GM12878 (cell line): ENCODE data around the gene ISLR. TPM values are rescaled to one million over a fixed set of nuclear protein-coding genes. Genes with fewer than 3 reads are reported as not detected.

Experiments
- polyA plus RNA-seq, 11 experiments: library from polyadenylated mRNA; depleted of rRNA in 4 of 11; unstranded in 6 of 11; stranded (reverse) in 5 of 11; fragments of >200 nt; fragmentation: Nextera tagmentation in 4 of 11; fragmentation: Illumina TruSeq in 1 of 11; extraction: Ambion mirVana in 4 of 11; extraction: Trizol in 1 of 11; gene quantifications; 1 replicate in 1 of 11; 2 replicates in 10 of 11; pipeline versions ENCODE4 v1.2.1 to v1.2.3, GENCODE V29; 2011 to 2016; ENCODE audit warnings: inconsistent platforms in 2 of 11, missing spikeins in 2 of 11, low read depth in 1 of 11
- small RNA-seq: library from RNA; depleted of rRNA; stranded (forward); fragments of <200 nt; gene quantifications from one replicate; pipeline ENCODE3, GENCODE V24; 2014
- total RNA-seq, 4 experiments: library from RNA; depleted of rRNA in 3 of 4; stranded (reverse); fragments of >200 nt in 3 of 4; fragmentation: Illumina TruSeq in 1 of 4; extraction: Trizol in 1 of 4; gene quantifications; 2 replicates each; pipeline versions ENCODE4 v1.2.1 to v1.2.3, GENCODE V29; 2013 to 2021

The ISLR gene
- total and polyA plus RNA-seq, 10 of the 15 experiments (the other 5 are each of a cell fraction or from before 2014, with no cell fraction given) = 0.03 to 1.8 (median 0.54) TPM

Small RNAs within 50 kb of the gene (small RNA-seq; reads per million reads assigned to genes)
- gene RF00017 = not detected

Other genes starting within 250 kb of the ISLR start
Only the 7 nearest of the 8 such genes appear.
- 12.0 and 12.2 TPM in 2 replicates for gene STOML1, start 181.4 kb upstream of the ISLR start, total RNA-seq (2014; rRNA removed)
- 4.6 TPM in 2 replicates for gene STOML1, start 181.4 kb upstream of the ISLR start, total RNA-seq (2014; rRNA removed; fragmentation: Illumina TruSeq; extraction: Trizol)
- 12.1 TPM in 2 replicates for gene STOML1, start 181.4 kb upstream of the ISLR start, total RNA-seq (2021)
- gene STOML1, start 181.4 kb upstream of the ISLR start, polyA plus RNA-seq (2011; rRNA removed) = 2.0 and 4.2 TPM in 2 replicates
- 1.7 and 3.2 TPM in 2 replicates for gene STOML1, start 181.4 kb upstream of the ISLR start, polyA plus RNA-seq (2014; fragmentation: Illumina TruSeq; extraction: Trizol)
- under 1 TPM; 0.14 to 0.46 TPM for gene STOML1, start 181.4 kb upstream of the ISLR start, polyA plus RNA-seq (2014; fragmentation: Nextera tagmentation; extraction: Ambion mirVana)
- 12.5 and 13.6 TPM in 2 replicates for gene STOML1, start 181.4 kb upstream of the ISLR start, polyA plus RNA-seq (2014; rRNA removed)
- gene STOML1, start 181.4 kb upstream of the ISLR start, polyA plus RNA-seq (2016; fragmentation: Nextera tagmentation; extraction: Ambion mirVana) = 10 to 100 TPM; 13.2 to 13.6 TPM
- gene PML, start 179.0 kb upstream of the ISLR start, total RNA-seq (2014; rRNA removed) = 28.4 and 28.9 TPM in 2 replicates
- gene PML, start 179.0 kb upstream of the ISLR start, total RNA-seq (2014; rRNA removed; fragmentation: Illumina TruSeq; extraction: Trizol) = 17.8 and 18.8 TPM in 2 replicates
- 91.5 and 95.5 TPM in 2 replicates for gene PML, start 179.0 kb upstream of the ISLR start, total RNA-seq (2021)
- 7.6 and 13.6 TPM in 2 replicates for gene PML, start 179.0 kb upstream of the ISLR start, polyA plus RNA-seq (2011; rRNA removed)
- gene PML, start 179.0 kb upstream of the ISLR start, polyA plus RNA-seq (2014; fragmentation: Illumina TruSeq; extraction: Trizol) = 15.0 and 32.7 TPM in 2 replicates
- gene PML, start 179.0 kb upstream of the ISLR start, polyA plus RNA-seq (2014; fragmentation: Nextera tagmentation; extraction: Ambion mirVana) = 10 to 100 TPM in 1 of 2 experiments, 1 to 10 TPM in 1; 8.5 to 14.2 TPM
- 34.2 and 45.3 TPM in 2 replicates for gene PML, start 179.0 kb upstream of the ISLR start, polyA plus RNA-seq (2014; rRNA removed)
- 10 to 100 TPM; 54.0 to 60.0 TPM for gene PML, start 179.0 kb upstream of the ISLR start, polyA plus RNA-seq (2016; fragmentation: Nextera tagmentation; extraction: Ambion mirVana)
- gene GOLGA6A, start 91.2 kb upstream of the ISLR start, total RNA-seq (2014; rRNA removed) = not detected in 2 replicates
- gene GOLGA6A, start 91.2 kb upstream of the ISLR start, total RNA-seq (2014; rRNA removed; fragmentation: Illumina TruSeq; extraction: Trizol) = not detected in 2 replicates
- gene GOLGA6A, start 91.2 kb upstream of the ISLR start, total RNA-seq (2021) = not detected in 2 replicates
- not detected in 2 replicates for gene GOLGA6A, start 91.2 kb upstream of the ISLR start, polyA plus RNA-seq (2011; rRNA removed)
- not detected in 2 replicates for gene GOLGA6A, start 91.2 kb upstream of the ISLR start, polyA plus RNA-seq (2014; fragmentation: Illumina TruSeq; extraction: Trizol)
- not detected for gene GOLGA6A, start 91.2 kb upstream of the ISLR start, polyA plus RNA-seq (2014; fragmentation: Nextera tagmentation; extraction: Ambion mirVana)
- gene GOLGA6A, start 91.2 kb upstream of the ISLR start, polyA plus RNA-seq (2014; rRNA removed) = not detected in 2 replicates
- not detected for gene GOLGA6A, start 91.2 kb upstream of the ISLR start, polyA plus RNA-seq (2016; fragmentation: Nextera tagmentation; extraction: Ambion mirVana)
- gene ISLR2, start 43.1 kb upstream of the ISLR start, total RNA-seq (2014; rRNA removed) = 0.06 and 0.16 TPM in 2 replicates
- gene ISLR2, start 43.1 kb upstream of the ISLR start, total RNA-seq (2014; rRNA removed; fragmentation: Illumina TruSeq; extraction: Trizol) = 0.04 TPM in 1 of 2 replicates, not detected in the other
- 0.21 and 0.37 TPM in 2 replicates for gene ISLR2, start 43.1 kb upstream of the ISLR start, total RNA-seq (2021)
- gene ISLR2, start 43.1 kb upstream of the ISLR start, polyA plus RNA-seq (2011; rRNA removed) = not detected in 2 replicates
- 0.09 TPM in 1 of 2 replicates, not detected in the other for gene ISLR2, start 43.1 kb upstream of the ISLR start, polyA plus RNA-seq (2014; fragmentation: Illumina TruSeq; extraction: Trizol)
- gene ISLR2, start 43.1 kb upstream of the ISLR start, polyA plus RNA-seq (2014; fragmentation: Nextera tagmentation; extraction: Ambion mirVana) = not detected
- 0.10 and 0.30 TPM in 2 replicates for gene ISLR2, start 43.1 kb upstream of the ISLR start, polyA plus RNA-seq (2014; rRNA removed)
- gene ISLR2, start 43.1 kb upstream of the ISLR start, polyA plus RNA-seq (2016; fragmentation: Nextera tagmentation; extraction: Ambion mirVana) = under 1 TPM in 1 of 2 experiments, not detected in 1; 0.05 TPM
- gene STRA6, start 29.1 kb downstream of the ISLR start, total RNA-seq (2014; rRNA removed) = 6.9 and 7.1 TPM in 2 replicates
- 4.1 and 4.4 TPM in 2 replicates for gene STRA6, start 29.1 kb downstream of the ISLR start, total RNA-seq (2014; rRNA removed; fragmentation: Illumina TruSeq; extraction: Trizol)
- gene STRA6, start 29.1 kb downstream of the ISLR start, total RNA-seq (2021) = 9.7 and 10.0 TPM in 2 replicates
- gene STRA6, start 29.1 kb downstream of the ISLR start, polyA plus RNA-seq (2011; rRNA removed) = 0.39 and 1.3 TPM in 2 replicates
- gene STRA6, start 29.1 kb downstream of the ISLR start, polyA plus RNA-seq (2014; fragmentation: Illumina TruSeq; extraction: Trizol) = 2.4 and 4.2 TPM in 2 replicates
- under 1 TPM; 0.31 to 0.62 TPM for gene STRA6, start 29.1 kb downstream of the ISLR start, polyA plus RNA-seq (2014; fragmentation: Nextera tagmentation; extraction: Ambion mirVana)
- gene STRA6, start 29.1 kb downstream of the ISLR start, polyA plus RNA-seq (2014; rRNA removed) = 8.8 and 10.8 TPM in 2 replicates
- gene STRA6, start 29.1 kb downstream of the ISLR start, polyA plus RNA-seq (2016; fragmentation: Nextera tagmentation; extraction: Ambion mirVana) = 10 to 100 TPM in 1 of 2 experiments, 1 to 10 TPM in 1; 8.8 to 10.4 TPM
- 2.6 and 2.9 TPM in 2 replicates for gene CCDC33, start 62.6 kb downstream of the ISLR start, total RNA-seq (2014; rRNA removed)
- 4.4 and 4.8 TPM in 2 replicates for gene CCDC33, start 62.6 kb downstream of the ISLR start, total RNA-seq (2014; rRNA removed; fragmentation: Illumina TruSeq; extraction: Trizol)
- gene CCDC33, start 62.6 kb downstream of the ISLR start, total RNA-seq (2021) = 4.1 and 4.9 TPM in 2 replicates
- gene CCDC33, start 62.6 kb downstream of the ISLR start, polyA plus RNA-seq (2011; rRNA removed) = 0.36 and 0.57 TPM in 2 replicates
- gene CCDC33, start 62.6 kb downstream of the ISLR start, polyA plus RNA-seq (2014; fragmentation: Illumina TruSeq; extraction: Trizol) = 3.1 and 3.2 TPM in 2 replicates
- gene CCDC33, start 62.6 kb downstream of the ISLR start, polyA plus RNA-seq (2014; fragmentation: Nextera tagmentation; extraction: Ambion mirVana) = 1 to 10 TPM; 3.0 to 5.4 TPM
- 4.1 and 6.0 TPM in 2 replicates for gene CCDC33, start 62.6 kb downstream of the ISLR start, polyA plus RNA-seq (2014; rRNA removed)
- gene CCDC33, start 62.6 kb downstream of the ISLR start, polyA plus RNA-seq (2016; fragmentation: Nextera tagmentation; extraction: Ambion mirVana) = 1 to 10 TPM; 4.7 to 5.8 TPM
- gene CYP11A1, start 193.9 kb downstream of the ISLR start, total RNA-seq (2014; rRNA removed) = not detected in 2 replicates
- gene CYP11A1, start 193.9 kb downstream of the ISLR start, total RNA-seq (2014; rRNA removed; fragmentation: Illumina TruSeq; extraction: Trizol) = not detected in 2 replicates
- gene CYP11A1, start 193.9 kb downstream of the ISLR start, total RNA-seq (2021) = 0.29 and 0.69 TPM in 2 replicates
- 1.1 and 1.2 TPM in 2 replicates for gene CYP11A1, start 193.9 kb downstream of the ISLR start, polyA plus RNA-seq (2011; rRNA removed)
- 0.19 TPM in 1 of 2 replicates, not detected in the other for gene CYP11A1, start 193.9 kb downstream of the ISLR start, polyA plus RNA-seq (2014; fragmentation: Illumina TruSeq; extraction: Trizol)
- under 1 TPM; 0.11 to 0.23 TPM for gene CYP11A1, start 193.9 kb downstream of the ISLR start, polyA plus RNA-seq (2014; fragmentation: Nextera tagmentation; extraction: Ambion mirVana)
- gene CYP11A1, start 193.9 kb downstream of the ISLR start, polyA plus RNA-seq (2014; rRNA removed) = 0.52 TPM in 1 of 2 replicates, not detected in the other
- gene CYP11A1, start 193.9 kb downstream of the ISLR start, polyA plus RNA-seq (2016; fragmentation: Nextera tagmentation; extraction: Ambion mirVana) = not detected